Effector CD4-positive, alpha-beta T cell (primary cell): ENCODE measurements around the gene ASPM.
"Not testable (repeated sequence)": the region's sequence is repeated elsewhere in the genome, so short reads cannot be mapped to it uniquely, and the experiment has no call there.

ENCODE experiments used
- DNase-seq: peaks from one replicate; pipeline ENCODE4 v3.0.0-alpha.2; 2020

Gene ASPM

DNA sequence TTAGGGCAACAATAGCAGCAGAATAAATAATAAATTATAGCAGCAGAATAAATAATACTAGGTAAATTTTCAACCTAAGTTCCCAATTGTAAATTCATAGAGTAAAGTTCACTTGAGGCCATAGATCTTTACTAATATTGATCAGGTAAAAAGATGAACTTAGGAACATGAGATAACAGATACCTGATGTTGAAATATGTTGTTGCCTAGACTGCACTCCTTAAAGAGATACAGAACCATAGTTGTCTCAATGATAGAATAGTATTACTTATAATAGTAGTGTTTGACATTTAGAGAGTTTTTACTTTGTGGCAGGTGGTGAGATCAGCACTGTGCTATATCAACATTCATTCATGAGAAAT is 79.0 kb downstream of the ASPM start:
- DNase-seq: no peak

DNA sequence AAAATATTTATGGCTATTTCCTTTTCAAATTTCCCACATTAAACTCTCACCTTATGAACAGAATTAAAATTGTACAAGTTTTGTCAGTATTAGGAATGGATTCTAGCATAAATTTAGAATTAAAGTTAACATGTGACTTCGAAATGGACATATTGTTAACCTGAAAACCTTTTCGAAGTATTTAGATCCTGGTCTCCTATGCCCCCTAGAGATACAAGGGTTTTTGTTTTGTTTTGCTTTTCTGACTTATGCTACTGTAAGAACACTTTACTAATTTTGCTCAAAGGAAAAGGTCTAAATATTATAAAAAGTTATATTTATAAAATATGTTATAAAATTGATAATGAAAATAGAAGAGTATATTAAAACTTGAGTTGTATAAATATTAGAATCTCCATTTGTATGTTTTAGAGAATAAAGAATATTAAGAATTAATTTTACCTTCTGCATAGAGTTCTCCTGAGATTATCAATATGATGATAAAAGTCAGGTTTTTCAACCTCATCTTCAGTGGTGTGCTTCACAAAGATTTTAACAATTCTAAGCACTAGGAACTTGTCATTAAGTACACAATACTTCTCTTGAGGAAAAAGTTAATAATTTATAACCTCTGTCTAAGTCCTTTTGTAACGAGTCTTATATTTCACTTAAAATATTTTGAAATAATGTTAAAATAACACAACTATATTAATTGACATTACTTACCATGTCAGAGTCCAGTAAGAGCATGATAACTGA is 79.6 kb downstream of the ASPM start, which contains the start of gene F13B:
Gene F13B, minus strand, starts transcription at position 542 of the 738 bp plus-strand sequence. Its CDS starts 37 bp downstream, at position 505.
- no peak for DNase-seq

DNA sequence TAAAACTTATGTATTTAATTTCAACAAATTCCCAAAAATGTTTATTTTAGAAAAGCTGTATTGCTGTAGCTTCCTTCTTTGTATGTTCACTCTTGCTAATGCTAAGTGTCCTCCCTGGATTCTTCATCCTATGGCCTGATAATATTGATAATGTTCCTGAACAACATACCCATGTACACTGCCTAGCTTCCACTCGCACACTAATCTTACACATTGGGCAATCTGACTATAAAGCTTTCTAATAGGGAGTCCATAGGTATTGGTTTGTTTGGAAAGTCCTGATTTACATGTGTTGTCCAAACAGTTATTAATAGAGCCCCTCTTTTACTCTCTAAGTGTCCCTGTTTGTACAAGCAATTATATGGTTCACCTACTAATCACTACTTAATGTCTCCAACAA is 80.2 kb downstream of the ASPM start:
- DNase-seq: no peak

DNA sequence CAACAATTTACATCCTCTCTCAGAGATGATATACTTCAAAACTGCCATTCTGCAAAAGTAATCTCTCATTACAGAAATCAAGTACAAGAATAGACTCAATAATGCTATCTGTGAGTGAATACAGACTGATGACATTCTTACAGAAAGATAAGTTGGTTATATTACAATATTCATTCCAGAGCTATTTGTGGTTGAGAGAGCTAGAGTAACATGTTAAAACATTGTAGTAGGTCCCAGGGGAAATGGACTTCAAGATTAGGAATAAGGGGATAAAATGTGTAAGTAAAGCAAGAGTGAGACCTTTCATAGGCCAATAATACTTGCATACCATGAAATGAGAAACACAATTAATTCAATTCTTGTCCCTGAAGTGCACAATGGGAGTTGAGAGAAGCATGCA is 80.9 kb downstream of the ASPM start:
- no peak for DNase-seq

DNA sequence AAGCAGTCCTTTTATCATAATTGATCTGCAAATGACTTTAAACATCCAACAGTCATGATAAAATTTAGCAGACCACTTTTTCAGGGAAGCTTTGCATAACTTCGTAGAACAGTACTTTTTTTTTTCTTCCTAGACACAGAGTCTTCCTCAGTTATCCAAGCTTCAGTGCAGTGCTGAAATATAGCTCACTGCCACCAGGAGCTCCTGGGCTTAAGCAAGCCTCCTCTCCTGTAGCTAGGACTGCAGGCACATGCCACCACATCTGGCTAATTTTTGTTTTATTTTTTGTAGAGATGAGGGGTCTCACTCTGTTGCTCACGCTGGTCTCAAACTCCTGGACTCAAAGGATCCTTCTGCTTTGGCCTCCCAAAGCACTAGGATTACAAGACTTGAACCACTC is 83.3 kb downstream of the ASPM start:
- no peak for DNase-seq

DNA sequence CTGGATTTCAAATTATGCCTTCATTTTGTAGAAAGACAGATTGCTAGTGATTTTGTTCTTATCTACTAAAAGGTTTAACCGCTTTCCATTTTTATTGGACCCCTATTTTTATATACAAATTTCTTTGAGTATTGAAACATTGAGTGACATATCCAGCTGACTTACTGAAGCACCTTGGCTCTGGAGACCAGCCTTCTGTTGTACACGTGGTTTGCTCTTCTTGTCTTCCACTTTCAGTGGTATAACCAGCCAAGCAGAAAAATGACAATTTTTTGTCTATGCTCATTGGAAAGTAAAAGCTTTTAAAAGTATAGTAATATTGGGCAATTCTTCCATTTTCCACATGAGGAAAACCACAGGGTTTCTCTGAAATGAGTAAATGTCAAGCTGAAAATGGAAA is 83.8 kb downstream of the ASPM start:
- no peak for DNase-seq

DNA sequence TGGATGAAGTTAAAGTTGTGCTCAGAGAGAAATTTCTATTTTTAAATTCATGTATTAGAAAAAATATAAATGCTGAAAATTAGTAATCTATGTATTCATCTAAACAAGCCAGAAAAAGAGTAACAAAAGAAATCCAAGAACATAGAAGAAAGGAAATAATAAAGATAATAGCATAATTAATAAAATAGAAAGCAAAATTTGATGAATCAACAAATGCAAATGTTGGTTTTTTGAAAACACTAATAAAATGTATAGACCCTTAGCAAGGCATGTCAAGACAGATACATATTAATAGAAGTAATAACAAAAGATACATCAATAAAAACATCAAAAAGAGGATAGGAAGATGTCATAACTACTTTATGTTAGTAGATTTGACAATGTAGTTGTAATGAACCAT is 97.4 kb downstream of the ASPM start:
- no peak for DNase-seq

DNA sequence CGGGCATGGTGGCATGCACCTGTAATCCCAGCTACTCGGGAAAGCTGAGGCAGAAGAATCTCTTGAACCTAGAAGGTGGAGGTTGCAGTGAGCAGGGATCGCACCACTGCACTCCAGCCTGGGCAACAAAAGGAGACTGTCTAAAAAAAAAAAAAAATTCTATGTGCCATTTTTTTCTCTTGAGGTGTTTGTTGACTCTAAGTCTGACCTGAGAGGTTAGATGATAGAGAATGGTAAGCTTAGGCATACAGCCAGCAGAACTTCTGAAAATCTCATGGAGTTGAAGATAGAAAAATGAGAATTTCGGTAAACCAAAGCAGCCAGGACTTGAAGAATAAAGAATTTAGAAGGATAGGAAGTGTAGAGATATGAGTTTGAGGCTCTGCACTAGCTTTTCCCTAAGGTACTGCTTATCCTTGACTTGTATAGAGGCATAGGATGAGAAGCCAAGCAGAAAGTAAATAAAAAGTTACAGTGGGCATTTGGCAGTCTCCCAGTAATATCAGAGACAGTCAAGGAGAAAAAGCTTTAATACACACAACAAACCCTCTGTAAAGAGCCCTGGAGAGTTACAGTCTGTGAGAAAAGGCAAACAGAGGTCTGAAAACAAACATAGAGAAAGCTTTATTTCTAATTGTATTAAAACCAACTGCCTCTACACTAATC is 103.7 kb downstream of the ASPM start:
- no peak for DNase-seq

DNA sequence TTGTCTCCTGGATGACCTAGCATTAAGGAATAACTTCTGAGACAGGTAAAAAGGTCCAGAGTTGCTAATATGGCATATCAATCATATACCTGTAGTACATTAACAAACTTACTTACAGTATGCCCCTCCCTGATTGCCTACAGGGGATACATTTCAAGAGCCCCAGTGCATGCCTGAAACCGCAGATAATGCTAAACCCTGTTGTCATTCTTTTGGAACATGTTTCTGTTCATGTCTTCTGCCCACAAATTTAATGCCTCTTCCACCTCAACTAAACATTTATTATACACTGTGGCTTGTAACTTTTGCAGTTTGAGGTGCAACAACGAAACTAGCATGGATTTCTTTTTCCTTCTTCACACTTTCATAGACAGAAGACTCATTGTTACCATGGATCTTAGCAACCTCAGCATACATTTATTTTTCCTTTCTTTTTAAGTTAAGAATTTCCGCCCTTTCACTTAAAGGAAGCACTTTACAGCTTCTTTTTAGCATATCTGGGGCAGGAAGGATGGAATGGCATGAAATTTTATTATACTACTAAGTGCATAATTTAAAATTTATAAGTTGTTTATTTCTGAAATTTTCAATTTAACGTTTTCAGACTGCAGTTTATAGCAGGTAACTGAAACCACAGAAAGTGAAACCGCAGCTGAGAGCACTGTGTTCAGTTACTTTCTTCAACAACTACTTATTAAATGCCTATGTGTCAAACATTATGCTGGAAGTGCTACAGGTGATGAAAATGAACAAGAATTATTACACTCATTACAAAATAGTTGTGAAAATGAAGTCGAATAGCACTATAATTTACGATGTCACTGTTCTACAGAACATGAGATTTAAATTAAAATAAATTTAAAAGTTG is 104.7 kb downstream of the ASPM start:
- no peak for DNase-seq

DNA sequence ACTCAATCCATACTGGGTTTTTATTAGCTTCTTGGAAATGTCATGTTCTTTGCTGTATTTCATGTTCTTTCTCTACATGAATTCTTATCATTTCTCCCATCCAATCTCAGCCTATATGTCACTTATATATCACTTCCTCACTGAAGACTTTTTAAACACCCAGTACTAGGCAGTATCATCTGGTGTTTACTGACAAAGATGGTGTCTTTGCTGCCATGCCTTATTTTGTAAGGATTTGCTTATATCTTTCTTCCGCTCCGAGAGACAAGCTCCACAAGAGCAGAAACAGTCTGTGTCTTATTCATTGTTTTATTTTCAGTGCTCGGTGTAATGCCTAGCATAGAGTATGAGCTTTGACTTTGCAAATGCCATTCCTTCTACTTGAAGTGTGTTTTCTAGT is 109.6 kb downstream of the ASPM start:
- no peak for DNase-seq

DNA sequence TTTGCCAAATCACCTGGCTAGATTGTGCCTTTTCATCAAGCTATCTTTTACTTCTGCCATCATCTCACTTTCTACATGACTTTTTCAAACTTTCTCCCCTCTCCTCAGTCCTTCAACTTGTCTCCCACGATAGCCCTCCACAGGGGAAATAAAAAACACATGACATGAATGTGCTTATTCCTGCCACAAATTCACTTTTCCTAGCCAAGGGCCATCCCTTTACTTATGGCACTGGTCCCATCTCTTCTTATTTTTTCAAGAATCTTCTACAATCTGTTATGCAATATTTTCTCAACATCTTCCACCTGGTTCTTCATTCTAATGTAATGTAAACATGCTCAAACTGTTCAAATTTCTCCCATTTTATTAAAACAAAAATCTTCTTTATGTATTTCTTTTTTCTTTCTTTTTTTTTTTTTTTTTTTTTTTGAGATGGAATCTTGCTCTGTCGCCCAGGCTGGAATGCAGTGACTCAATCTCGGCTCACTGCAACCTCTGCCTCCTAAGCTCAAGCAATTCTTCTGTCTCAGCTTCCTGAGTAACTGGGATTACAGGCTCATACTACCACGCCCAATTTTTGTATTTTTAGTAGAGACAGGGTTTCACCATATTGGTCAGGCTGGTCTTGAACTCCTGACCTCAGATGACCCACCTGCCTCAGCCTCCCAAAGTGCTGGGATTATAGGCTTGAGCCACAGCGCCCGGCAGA is 111.7 kb downstream of the ASPM start:
- DNase-seq: not testable (repeated sequence)
